Esophagus muscularis mucosa (tissue), 4 donors: ENCODE measurements around the gene BPIFB2. TPM values are rescaled to one million over a fixed set of nuclear protein-coding genes. Genes with fewer than 3 reads are reported as not detected.
A peak's percentile ranks its signal among the peaks of the same experiment; 100 is the strongest.
"Not testable (repeated sequence)": the region's sequence is repeated elsewhere in the genome, so short reads cannot be mapped to it uniquely, and the experiment has no call there.

Experiments
- DNase-seq: peaks from one replicate; pipeline ENCODE4 v3.0.0-alpha.2; 2017; ENCODE audit errors: extremely low spot score
- H3K27ac ChIP-seq, 4 donors: fragments of 200-600 bp; sonication (generic); replicated peaks in 1 of 4; 1 replicate in 3 of 4; 2 replicates in 1 of 4; pipeline ENCODE4 v1.5.1; 2016 to 2019; ENCODE audit warnings: mild to moderate bottlenecking in 1 of 4
- H3K27me3 ChIP-seq, 4 donors: fragments of 200-600 bp; sonication (generic); one replicate each; pipeline versions ENCODE4 v1.5.1 to v1.6.0; 2016 to 2019
- H3K36me3 ChIP-seq, 4 donors: fragments of 200-600 bp; sonication (generic); one replicate each; pipeline ENCODE4 v1.5.1; 2016 to 2019
- H3K4me1 ChIP-seq, 4 donors: fragments of 200-600 bp; sonication (generic); one replicate each; pipeline ENCODE4 v1.5.1; 2016 to 2019
- H3K4me3 ChIP-seq, 4 donors: fragments of 200-600 bp; sonication (generic); 1 replicate in 2 of 4; 2 replicates in 2 of 4; pipeline ENCODE4 v1.5.1; 2016 to 2019; ENCODE audit warnings: mild to moderate bottlenecking in 4 of 4, moderate library complexity in 1 of 4
- H3K9me3 ChIP-seq, 4 donors: fragments of 200-600 bp; sonication (generic); 1 replicate in 3 of 4; 2 replicates in 1 of 4; pipeline ENCODE4 v1.5.1; 2016 to 2019
- EP300 ChIP-seq: sonication (generic); formaldehyde crosslinking; IDR thresholded peaks from one replicate; pipeline ENCODE4 v1.6.1; 2017; ENCODE audit warnings: antibody characterized with exemption
- POLR2A ChIP-seq: fragments of 450-650 bp; IDR thresholded peaks from one replicate; pipeline ENCODE4 v1.6.1; 2017; ENCODE audit warnings: antibody characterized with exemption, moderate library complexity, mild to moderate bottlenecking, low read depth
- POLR2AphosphoS5 ChIP-seq, 2 donors: sonication (generic); formaldehyde crosslinking; IDR thresholded peaks; one replicate each; pipeline ENCODE4 v1.6.1; 2017; ENCODE audit warnings: antibody characterized with exemption in 2 of 2
- WGBS: methylation state at CpG from one replicate; pipeline ENCODE4 v1.1.5; 2018; 5-methylcytosine and 5-hydroxymethylcytosine counted together
- intact Hi-C: fragments of 100-400 bp; cut with DNase I; formaldehyde crosslinking; loops from one replicate; pipeline ENCODE4 v1.15.1; 2023
- total RNA-seq, 4 donors: library from RNA; depleted of rRNA; stranded (reverse); fragments of >200 nt; gene quantifications; one replicate each; pipeline versions ENCODE4 v1.1.0 to v1.2.1, GENCODE V29; 2016
- TF ChIP-seq, protein P1 (sequence below), 3 experiments: fragments of 200-600 bp in 2 of 3; fragments of 450-650 bp in 1 of 3; sonication (generic) in 2 of 3; IDR thresholded peaks; one replicate each; pipeline ENCODE4 v1.5.1; 2017 to 2019; ENCODE audit warnings: antibody characterized with exemption in 3 of 3, mild to moderate bottlenecking in 2 of 3, moderate library complexity in 1 of 3

BPIFB2 gene
- total RNA-seq, 4 donors from 2014 or later: not detected

DNA sequence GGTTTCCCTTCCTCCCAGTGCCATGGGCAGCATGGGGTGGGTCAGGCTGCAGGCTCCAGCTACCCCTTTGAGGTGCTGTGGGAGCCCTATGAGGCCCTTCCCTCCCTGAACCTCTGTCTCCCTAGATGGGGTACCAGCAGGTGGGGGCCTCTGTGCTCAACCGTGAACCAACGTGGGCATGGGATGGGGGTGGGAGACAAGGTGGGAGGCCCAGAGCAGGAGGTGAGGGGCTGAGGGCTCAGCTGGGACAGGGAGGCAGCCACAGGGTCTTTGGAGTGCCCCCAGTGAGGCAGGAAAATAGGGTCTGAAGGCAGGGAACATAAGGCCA, 36.6 kb upstream of the BPIFB2 start:
- Histone ChIP-seq H3K36me3 (no peaks in the 10 kb centered on the region), H3K4me1 (no peaks in the 10 kb centered on the region), H3K4me3 (no peak overlapping the region), H3K9me3 (no peaks in the 10 kb centered on the region), H3K27me3 (peaks cover 0 to 17% (median 0%) of the 10 kb centered on the region in 4 donors), H3K27ac (no peak overlapping the region)
- peak; percentile 77 for DNase-seq
- intact Hi-C loops: no loop called here
- TF ChIP-seq, protein P1, sequence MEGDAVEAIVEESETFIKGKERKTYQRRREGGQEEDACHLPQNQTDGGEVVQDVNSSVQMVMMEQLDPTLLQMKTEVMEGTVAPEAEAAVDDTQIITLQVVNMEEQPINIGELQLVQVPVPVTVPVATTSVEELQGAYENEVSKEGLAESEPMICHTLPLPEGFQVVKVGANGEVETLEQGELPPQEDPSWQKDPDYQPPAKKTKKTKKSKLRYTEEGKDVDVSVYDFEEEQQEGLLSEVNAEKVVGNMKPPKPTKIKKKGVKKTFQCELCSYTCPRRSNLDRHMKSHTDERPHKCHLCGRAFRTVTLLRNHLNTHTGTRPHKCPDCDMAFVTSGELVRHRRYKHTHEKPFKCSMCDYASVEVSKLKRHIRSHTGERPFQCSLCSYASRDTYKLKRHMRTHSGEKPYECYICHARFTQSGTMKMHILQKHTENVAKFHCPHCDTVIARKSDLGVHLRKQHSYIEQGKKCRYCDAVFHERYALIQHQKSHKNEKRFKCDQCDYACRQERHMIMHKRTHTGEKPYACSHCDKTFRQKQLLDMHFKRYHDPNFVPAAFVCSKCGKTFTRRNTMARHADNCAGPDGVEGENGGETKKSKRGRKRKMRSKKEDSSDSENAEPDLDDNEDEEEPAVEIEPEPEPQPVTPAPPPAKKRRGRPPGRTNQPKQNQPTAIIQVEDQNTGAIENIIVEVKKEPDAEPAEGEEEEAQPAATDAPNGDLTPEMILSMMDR (IDR thresholded peaks at IDR 0.05): no peak
- no peak for TF ChIP-seq EP300
- no peak for TF ChIP-seq POLR2AphosphoS5 (IDR thresholded peaks at IDR 0.05)
- no peak for TF ChIP-seq POLR2A
- 80% methylated on average over 2 of the region's 2 CpGs for WGBS

DNA sequence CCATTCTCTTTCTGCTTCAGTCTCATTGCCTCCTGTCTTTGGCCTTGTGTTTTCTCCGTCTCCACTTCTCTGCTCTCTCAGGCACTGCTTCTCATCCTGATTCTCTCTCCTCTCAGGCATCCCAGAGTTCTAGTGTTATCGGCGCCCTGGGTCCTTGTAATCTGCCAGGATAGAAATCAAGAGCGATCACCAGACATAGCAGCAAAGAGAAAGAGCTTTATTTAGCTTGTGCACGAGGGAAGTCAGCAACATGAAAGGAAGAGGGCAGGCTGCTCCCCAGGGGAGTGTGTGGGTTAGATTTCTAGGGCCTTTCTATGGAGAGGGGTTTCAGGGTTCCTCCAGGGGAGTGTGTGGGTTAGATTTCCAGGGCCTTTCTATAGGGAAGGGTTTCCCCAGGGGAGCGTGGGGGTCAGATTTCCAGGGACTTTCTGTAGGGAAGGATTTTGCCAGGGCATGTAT, 35.8 kb upstream of the BPIFB2 start:
- Histone ChIP-seq H3K4me1 (no peaks in the 10 kb centered on the region), H3K4me3 (no peak overlapping the region), H3K27ac (no peak overlapping the region), H3K9me3 (no peaks in the 10 kb centered on the region), H3K36me3 (no peaks in the 10 kb centered on the region), H3K27me3 (peaks cover 0 to 9% (median 0%) of the 10 kb centered on the region in 4 donors)
- WGBS: 54% methylated on average over 6 of the region's 6 CpGs
- TF ChIP-seq POLR2AphosphoS5 (IDR thresholded peaks at IDR 0.05) (no peak), POLR2A (no peak), EP300 (no peak)
- TF ChIP-seq, protein P1 (IDR thresholded peaks at IDR 0.05): no peak
- intact Hi-C loops: no loop called here
- peak; percentile 66 for DNase-seq

GRCh38 chr20:32972181-32973076, 35.1 kb upstream of the BPIFB2 start:
- no peaks in the 10 kb centered on the region for H3K36me3 ChIP-seq
- no peak overlapping the region for H3K4me3 ChIP-seq
- no peaks in the 10 kb centered on the region for H3K4me1 ChIP-seq
- DNase-seq: peak; percentile 74
- intact Hi-C loops: no loop called here
- peaks cover 0 to 9% (median 0%) of the 10 kb centered on the region in 4 donors for H3K27me3 ChIP-seq
- no peaks in the 10 kb centered on the region for H3K9me3 ChIP-seq
- 66% methylated on average over 9 of the region's 13 CpGs for WGBS
- TF ChIP-seq EP300 (no peak), POLR2AphosphoS5 (IDR thresholded peaks at IDR 0.05) (no peak), POLR2A (no peak)
- TF ChIP-seq, protein P1 (IDR thresholded peaks at IDR 0.05): no peak
- no peak overlapping the region for H3K27ac ChIP-seq

DNA sequence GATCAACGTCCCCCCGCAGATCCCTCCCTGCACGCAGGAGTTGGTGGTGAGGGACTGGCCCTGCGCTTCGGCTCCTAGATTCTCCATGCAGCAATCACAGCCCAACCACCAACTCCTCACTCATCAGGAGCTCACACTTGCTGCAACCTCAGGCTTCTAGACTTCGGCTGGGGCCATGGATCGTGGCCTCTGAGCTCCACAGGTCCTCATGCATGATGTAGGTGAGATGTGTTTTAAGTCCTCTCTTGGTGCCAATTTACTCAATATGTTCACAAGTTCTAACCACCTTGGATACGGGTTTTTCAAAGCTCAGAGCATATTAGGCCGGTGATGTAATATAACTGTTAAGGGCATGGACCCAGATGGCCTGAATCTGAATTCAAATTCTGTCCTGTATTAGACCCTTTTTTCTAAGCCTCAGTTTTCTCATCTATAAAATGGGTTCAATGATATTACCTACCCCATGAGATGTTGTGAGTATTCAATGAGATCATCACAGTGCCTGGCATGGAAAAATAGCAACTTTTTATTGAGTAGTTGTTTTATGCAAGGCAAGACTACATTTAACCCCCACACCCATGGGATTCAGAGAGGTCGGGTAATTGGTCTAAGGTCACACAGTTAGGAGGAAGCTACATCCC, 34.3 kb upstream of the BPIFB2 start:
- no peaks in the 10 kb centered on the region for H3K36me3 ChIP-seq
- no peak overlapping the region for H3K4me3 ChIP-seq
- WGBS: 89% methylated on average over 10 of the region's 10 CpGs
- no peak overlapping the region for H3K27ac ChIP-seq
- no peak for DNase-seq
- H3K27me3 ChIP-seq: peaks cover 0 to 9% (median 0%) of the 10 kb centered on the region in 4 donors
- no peaks in the 10 kb centered on the region for H3K9me3 ChIP-seq
- no peak for TF ChIP-seq EP300
- TF ChIP-seq POLR2AphosphoS5 (IDR thresholded peaks at IDR 0.05): no peak
- TF ChIP-seq POLR2A: no peak
- TF ChIP-seq, protein P1 (IDR thresholded peaks at IDR 0.05): no peak
- H3K4me1 ChIP-seq: no peaks in the 10 kb centered on the region
- intact Hi-C loops: no loop called here

DNA sequence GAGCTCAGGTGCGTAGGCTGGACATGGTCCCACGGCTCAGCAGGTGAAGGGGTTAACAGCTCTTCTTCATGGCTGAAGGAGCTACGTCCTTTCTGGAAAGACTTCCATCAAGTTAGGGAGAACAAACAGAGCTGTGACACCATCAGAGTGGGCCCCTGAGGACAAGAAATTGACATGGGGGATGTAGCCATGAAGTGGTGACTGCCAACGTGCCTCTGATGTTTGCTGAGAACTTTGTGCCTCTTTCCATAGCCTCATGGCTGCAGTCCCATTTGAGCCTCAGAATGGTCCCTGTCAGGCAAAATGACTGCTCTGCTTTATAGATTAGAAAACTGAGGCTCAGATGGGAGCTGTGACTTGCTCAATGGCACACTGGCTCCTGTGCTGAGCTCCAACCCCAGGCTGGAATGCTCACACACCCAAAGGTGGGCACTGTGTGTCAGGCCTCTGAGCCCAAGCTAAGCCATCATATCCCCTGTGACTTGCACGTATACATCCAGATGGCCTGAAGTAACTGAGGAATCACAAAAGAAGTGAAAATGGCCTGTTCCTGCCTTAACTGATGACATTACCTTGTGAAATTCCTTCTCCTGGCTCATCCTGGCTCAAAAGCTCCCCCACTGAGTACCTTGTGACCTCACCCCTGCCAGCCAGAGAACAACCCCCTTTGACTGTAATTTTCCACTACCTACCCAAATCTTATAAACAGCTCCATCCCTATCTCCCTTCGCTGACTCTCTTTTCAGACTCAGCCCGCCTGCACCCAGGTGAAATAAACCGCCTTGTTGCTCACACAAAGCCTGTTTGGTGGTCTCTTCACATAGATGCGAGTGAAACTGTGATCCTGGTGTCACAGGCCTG, 33.1 kb upstream of the BPIFB2 start:
- intact Hi-C loops, H3K27ac ChIP-seq, H3K4me1 ChIP-seq, H3K36me3 ChIP-seq, H3K9me3 ChIP-seq, DNase-seq, H3K27me3 ChIP-seq, H3K4me3 ChIP-seq: not testable (repeated sequence)
- WGBS: 82% methylated on average over 9 of the region's 9 CpGs

DNA sequence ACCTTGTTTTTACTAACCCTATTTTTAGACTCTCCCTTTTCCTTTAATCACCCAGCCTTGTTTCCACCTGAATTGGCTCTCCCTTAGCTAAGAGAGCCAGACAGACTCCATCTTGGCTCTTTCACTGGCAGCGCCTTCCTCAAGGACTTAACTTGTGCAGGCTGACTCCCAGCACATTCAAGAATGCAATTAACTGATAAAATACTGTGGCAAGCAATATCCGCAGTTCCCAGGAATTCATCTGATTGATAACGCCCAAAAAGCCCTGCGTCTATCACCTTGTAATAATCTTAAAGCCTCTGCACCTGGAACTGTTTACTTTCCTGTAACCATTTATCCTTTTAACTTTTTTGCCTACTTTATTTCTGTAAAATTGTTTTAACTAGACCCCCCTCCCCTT, 32.4 kb upstream of the BPIFB2 start:
- H3K4me3 ChIP-seq, H3K27me3 ChIP-seq, intact Hi-C loops, H3K4me1 ChIP-seq, H3K27ac ChIP-seq, DNase-seq, H3K9me3 ChIP-seq, H3K36me3 ChIP-seq: not testable (repeated sequence)
- whole genome bisulfite sequencing: 83% methylated on average over 4 of the region's 4 CpGs
